ENCODE data around the gene PCBP2. TPM values are rescaled to one million over a fixed set of nuclear protein-coding genes. Genes with fewer than 3 reads are reported as not detected.

Gene PCBP2
- polyA plus RNA-seq, 1 of the 3 experiments (the other 2 are of a cell fraction): 368 TPM

DNA sequence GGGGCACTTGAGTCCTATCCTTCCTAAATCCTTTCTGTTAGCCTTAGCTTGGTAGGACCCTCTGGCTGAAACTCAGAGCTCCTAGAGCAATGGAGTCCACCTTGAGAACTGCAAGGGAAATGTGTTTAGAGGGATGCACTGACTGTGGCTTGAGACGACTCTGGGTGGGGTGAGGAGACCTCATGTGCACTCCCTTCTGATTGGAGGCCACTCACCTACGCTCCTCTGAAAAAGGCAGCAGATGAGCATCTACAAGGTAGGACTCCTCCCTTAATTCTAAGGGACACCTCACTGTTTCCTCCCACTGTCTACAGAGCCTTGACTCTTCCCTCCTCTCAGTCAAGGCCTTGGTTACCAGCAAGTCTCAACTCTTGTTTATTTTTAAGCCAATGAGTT is 46.3 kb downstream of the PCBP2 start:
- H3K4me3 ChIP-seq (ENCODE audit: low read depth in 2 of 2, low read length in 1 of 2): peak overlapping the region; percentile 52 to 72
- POLR2A ChIA-PET: no interaction called here
- H3K27ac ChIP-seq (ENCODE audit: low read depth in 2 of 2, low read length in 1 of 2): peak overlapping the region in 1 of 2 experiments; percentile 88; a peak in 1 of 4 replicates
- H3K9me2 ChIP-seq: no peaks in the 10 kb centered on the region
- H3K4me1 ChIP-seq (ENCODE audit: control insufficient read depth in 1 of 2, insufficient read depth in 2 of 2, low read depth in 1 of 2, low read length in 1 of 2): peaks cover 27 to 54% of the 10 kb centered on the region in 2 experiments
- TF ChIP-seq, protein P1, sequence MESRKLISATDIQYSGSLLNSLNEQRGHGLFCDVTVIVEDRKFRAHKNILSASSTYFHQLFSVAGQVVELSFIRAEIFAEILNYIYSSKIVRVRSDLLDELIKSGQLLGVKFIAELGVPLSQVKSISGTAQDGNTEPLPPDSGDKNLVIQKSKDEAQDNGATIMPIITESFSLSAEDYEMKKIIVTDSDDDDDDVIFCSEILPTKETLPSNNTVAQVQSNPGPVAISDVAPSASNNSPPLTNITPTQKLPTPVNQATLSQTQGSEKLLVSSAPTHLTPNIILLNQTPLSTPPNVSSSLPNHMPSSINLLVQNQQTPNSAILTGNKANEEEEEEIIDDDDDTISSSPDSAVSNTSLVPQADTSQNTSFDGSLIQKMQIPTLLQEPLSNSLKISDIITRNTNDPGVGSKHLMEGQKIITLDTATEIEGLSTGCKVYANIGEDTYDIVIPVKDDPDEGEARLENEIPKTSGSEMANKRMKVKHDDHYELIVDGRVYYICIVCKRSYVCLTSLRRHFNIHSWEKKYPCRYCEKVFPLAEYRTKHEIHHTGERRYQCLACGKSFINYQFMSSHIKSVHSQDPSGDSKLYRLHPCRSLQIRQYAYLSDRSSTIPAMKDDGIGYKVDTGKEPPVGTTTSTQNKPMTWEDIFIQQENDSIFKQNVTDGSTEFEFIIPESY (IDR thresholded peaks at IDR 0.05; ENCODE audit: borderline replicate concordance, low read depth): no peak
- TF ChIP-seq FOXM1 (IDR thresholded peaks at IDR 0.05; ENCODE audit: low read depth): no peak
- no peak for TF ChIP-seq GABPA (IDR thresholded peaks at IDR 0.05; ENCODE audit: low read depth)
- no peak for TF ChIP-seq EP300 (IDR thresholded peaks at IDR 0.05; ENCODE audit: borderline replicate concordance in 1 of 2, low read depth in 1 of 2, low read length in 1 of 2)
- TF ChIP-seq, protein P2, sequence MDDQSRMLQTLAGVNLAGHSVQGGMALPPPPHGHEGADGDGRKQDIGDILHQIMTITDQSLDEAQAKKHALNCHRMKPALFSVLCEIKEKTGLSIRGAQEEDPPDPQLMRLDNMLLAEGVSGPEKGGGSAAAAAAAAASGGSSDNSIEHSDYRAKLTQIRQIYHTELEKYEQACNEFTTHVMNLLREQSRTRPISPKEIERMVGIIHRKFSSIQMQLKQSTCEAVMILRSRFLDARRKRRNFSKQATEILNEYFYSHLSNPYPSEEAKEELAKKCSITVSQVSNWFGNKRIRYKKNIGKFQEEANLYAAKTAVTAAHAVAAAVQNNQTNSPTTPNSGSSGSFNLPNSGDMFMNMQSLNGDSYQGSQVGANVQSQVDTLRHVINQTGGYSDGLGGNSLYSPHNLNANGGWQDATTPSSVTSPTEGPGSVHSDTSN (IDR thresholded peaks at IDR 0.05): no peak
- no peak for TF ChIP-seq CHD2 (IDR thresholded peaks at IDR 0.05; ENCODE audit: low read length, partially characterized antibody)
- no peak for TF ChIP-seq RAD21 (IDR thresholded peaks at IDR 0.05; ENCODE audit: low read length)
- TF ChIP-seq TAF1 (IDR thresholded peaks at IDR 0.05; ENCODE audit: borderline replicate concordance, low read depth, low read length): no peak
- TF ChIP-seq SIN3A (IDR thresholded peaks at IDR 0.05; ENCODE audit: borderline replicate concordance, low read depth, low read length): no peak
- TF ChIP-seq MXI1 (IDR thresholded peaks at IDR 0.05; ENCODE audit: low read depth, low read length): no peak
- no peak for TF ChIP-seq POLR2AphosphoS5 (IDR thresholded peaks at IDR 0.05; ENCODE audit: low read depth, low read length)
- no peak for TF ChIP-seq RFX5 (IDR thresholded peaks at IDR 0.05; ENCODE audit: low read length)
- TF ChIP-seq ELF1 (IDR thresholded peaks at IDR 0.05): no peak
- TF ChIP-seq, protein P3, sequence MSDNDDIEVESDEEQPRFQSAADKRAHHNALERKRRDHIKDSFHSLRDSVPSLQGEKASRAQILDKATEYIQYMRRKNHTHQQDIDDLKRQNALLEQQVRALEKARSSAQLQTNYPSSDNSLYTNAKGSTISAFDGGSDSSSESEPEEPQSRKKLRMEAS (IDR thresholded peaks at IDR 0.05; ENCODE audit: low read depth): no peak
- no peak for TF ChIP-seq EZH2phosphoT487 (IDR thresholded peaks at IDR 0.05; ENCODE audit: borderline replicate concordance, low read depth)
- TF ChIP-seq FOXJ3 (CRISPR knock-in tag; IDR thresholded peaks at IDR 0.05): no peak
- peaks cover 48% of the 10 kb centered on the region for H3K79me2 ChIP-seq (ENCODE audit: insufficient read depth)
- peak overlapping the region; percentile 30; the same call in 1 of the 2 replicates for H3K9ac ChIP-seq
- peaks cover 5 to 6% of the 10 kb centered on the region in 2 experiments for H3K36me3 ChIP-seq (replicated peaks in 1 of 2; ENCODE audit: control insufficient read depth in 1 of 2, insufficient read depth in 2 of 2, low read length in 1 of 2)
- H2AFZ ChIP-seq (ENCODE audit: low read depth): no peak overlapping the region
- peaks cover 20% of the 10 kb centered on the region for H3F3A ChIP-seq (replicated peaks; ENCODE audit: insufficient read depth)
- DNase-seq: no peak
- CTCF ChIA-PET: interaction anchor here (0.9 to 8.2 kb wide), 10 partner anchors 11 to 286 kb away, joined by 3 to 46 read pairs (median 5); partner anchors contain the start of genes AAAS and NPFF
- peak overlapping the region; percentile 88 for H3K4me2 ChIP-seq
- no peaks in the 10 kb centered on the region for H3K27me3 ChIP-seq (ENCODE audit: insufficient read depth)
- no peaks in the 10 kb centered on the region for H4K20me1 ChIP-seq (ENCODE audit: insufficient read depth)
- 88% methylated on average over 2 of the region's 2 CpGs for WGBS (ENCODE audit: low lambda C conversion rate)
- H3K9me3 ChIP-seq: no peaks in the 10 kb centered on the region
